ENCODE data around the gene NUDT16L1. TPM values are rescaled to one million over a fixed set of nuclear protein-coding genes. Genes with fewer than 3 reads are reported as not detected.
A peak's percentile ranks its signal among the peaks of the same experiment; 100 is the strongest.

NUDT16L1 gene
- total and polyA plus RNA-seq, 2 of the 13 experiments (the other 11 are each of a cell fraction or from before 2014, with no cell fraction given), result 28.0 to 40.5 TPM

- TF ChIP-seq ARID5B (CRISPR knock-in tag; IDR thresholded peaks at IDR 0.05), result no peak
- TF ChIP-seq CBX1 (IDR thresholded peaks at IDR 0.05; ENCODE audit: low read depth), result no peak
- TF ChIP-seq ZNF816 (CRISPR knock-in tag; IDR thresholded peaks at IDR 0.05; ENCODE audit: borderline replicate concordance), result no peak
- no peak for TF ChIP-seq FOXA3 (CRISPR knock-in tag; IDR thresholded peaks at IDR 0.05)
- TF ChIP-seq ATF3 (CRISPR knock-in tag; IDR thresholded peaks at IDR 0.05), result no peak
- TF ChIP-seq CEBPG (CRISPR knock-in tag; IDR thresholded peaks at IDR 0.05), result no peak
- no peak for TF ChIP-seq ZNF550 (CRISPR knock-in tag; IDR thresholded peaks at IDR 0.05; ENCODE audit: borderline replicate concordance)
- TF ChIP-seq HMG20A (CRISPR knock-in tag; IDR thresholded peaks at IDR 0.05; ENCODE audit: borderline replicate concordance), result no peak
- TF ChIP-seq PAX8 (CRISPR knock-in tag; IDR thresholded peaks at IDR 0.05; ENCODE audit: borderline replicate concordance), result no peak
- peak; percentile 62; the same call in 1 of the 2 replicates for TF ChIP-seq ZSCAN25 (CRISPR knock-in tag; IDR thresholded peaks at IDR 0.05)
- no peak for TF ChIP-seq PCBP1 (IDR thresholded peaks at IDR 0.05; ENCODE audit: borderline replicate concordance, low read depth, low read length)
- peak; percentile 64 for TF ChIP-seq RBFOX2 (IDR thresholded peaks at IDR 0.05; ENCODE audit: low read depth, low read length)
- no peak for TF ChIP-seq ZNF605 (CRISPR knock-in tag; IDR thresholded peaks at IDR 0.05)
- TF ChIP-seq ZNF629 (CRISPR knock-in tag; conservative IDR thresholded peaks at IDR 0.05), result no peak
- 0 out of 2 replicates have a peak, but pooled peaks have one; percentile 31 for TF ChIP-seq RXRA (CRISPR knock-in tag; IDR thresholded peaks at IDR 0.05)
- no peak for TF ChIP-seq ELF4 (CRISPR knock-in tag; IDR thresholded peaks at IDR 0.05; ENCODE audit: borderline replicate concordance)
- TF ChIP-seq SMAD1 (CRISPR knock-in tag; IDR thresholded peaks at IDR 0.05; ENCODE audit: borderline replicate concordance, low read depth), result no peak
- TF ChIP-seq, protein P1, sequence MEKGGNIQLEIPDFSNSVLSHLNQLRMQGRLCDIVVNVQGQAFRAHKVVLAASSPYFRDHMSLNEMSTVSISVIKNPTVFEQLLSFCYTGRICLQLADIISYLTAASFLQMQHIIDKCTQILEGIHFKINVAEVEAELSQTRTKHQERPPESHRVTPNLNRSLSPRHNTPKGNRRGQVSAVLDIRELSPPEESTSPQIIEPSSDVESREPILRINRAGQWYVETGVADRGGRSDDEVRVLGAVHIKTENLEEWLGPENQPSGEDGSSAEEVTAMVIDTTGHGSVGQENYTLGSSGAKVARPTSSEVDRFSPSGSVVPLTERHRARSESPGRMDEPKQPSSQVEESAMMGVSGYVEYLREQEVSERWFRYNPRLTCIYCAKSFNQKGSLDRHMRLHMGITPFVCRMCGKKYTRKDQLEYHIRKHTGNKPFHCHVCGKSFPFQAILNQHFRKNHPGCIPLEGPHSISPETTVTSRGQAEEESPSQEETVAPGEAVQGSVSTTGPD (CRISPR knock-in tag; IDR thresholded peaks at IDR 0.05), result no peak
- no peak for TF ChIP-seq FOSL2 (CRISPR knock-in tag; IDR thresholded peaks at IDR 0.05)
- no peak for TF ChIP-seq ZNF557 (CRISPR knock-in tag; IDR thresholded peaks at IDR 0.05)
- no peak for TF ChIP-seq FIP1L1 (IDR thresholded peaks at IDR 0.05; ENCODE audit: borderline replicate concordance, insufficient read depth, low read depth, low read length)
- no peak for TF ChIP-seq ZNF615 (CRISPR knock-in tag; IDR thresholded peaks at IDR 0.05; ENCODE audit: borderline replicate concordance)
- TF ChIP-seq, protein P2, sequence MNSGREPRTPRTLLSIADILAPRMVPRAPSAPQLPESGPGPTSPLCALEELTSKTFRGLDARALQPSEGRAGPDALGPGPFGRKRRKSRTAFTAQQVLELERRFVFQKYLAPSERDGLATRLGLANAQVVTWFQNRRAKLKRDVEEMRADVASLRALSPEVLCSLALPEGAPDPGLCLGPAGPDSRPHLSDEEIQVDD (CRISPR knock-in tag; IDR thresholded peaks at IDR 0.05; ENCODE audit: borderline replicate concordance), result 0 out of 2 replicates have a peak, but pooled peaks have one; percentile 14
- peak; percentile 60 for TF ChIP-seq ASH2L (IDR thresholded peaks at IDR 0.05; ENCODE audit: insufficient read length, low read depth, low read length)
Measured at GRCh38 chr16:4693956-4694641, 737 bp downstream of the NUDT16L1 start (continued).

Data from HepG2 (cell line).